Measurements from ENCODE around the gene FRMD4A.
A peak's percentile ranks its signal among the peaks of the same experiment; 100 is the strongest.

The FRMD4A gene

GRCh38 chr10:13712837-13713581 is 617.7 kb downstream of the FRMD4A start:
- DNase-seq (ENCODE audit: insufficient read length) (peak; percentile 52), FAIRE-seq (peak; percentile 89)
- TF ChIP-seq TAF1 (IDR thresholded peaks at IDR 0.05; ENCODE audit: borderline replicate concordance, low read depth, low read length) (0 out of 2 replicates have a peak, but pooled peaks have one; percentile 57), POLR2AphosphoS5 (IDR thresholded peaks at IDR 0.05; ENCODE audit: low read depth, low read length) (peak; percentile 72), POLR2A (IDR thresholded peaks at IDR 0.05; ENCODE audit: low read depth, low read length) (peak; percentile 77)

DNA sequence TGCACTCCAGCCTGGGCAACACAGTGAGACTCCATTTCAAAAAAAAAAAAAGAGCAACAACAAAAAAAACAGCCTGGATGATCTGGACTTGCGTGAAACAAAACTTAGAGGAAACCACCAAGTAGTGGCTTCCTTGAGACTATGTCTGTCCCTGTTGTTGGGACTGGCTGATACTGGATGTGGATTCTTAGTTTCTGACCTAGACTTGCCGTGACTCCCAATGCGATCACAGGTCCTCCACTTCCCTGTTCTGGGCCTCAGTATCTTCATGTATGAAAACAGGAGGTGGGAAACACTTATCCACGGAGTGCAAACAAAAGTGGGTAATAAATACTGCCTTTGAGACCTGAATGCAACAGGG is 618.3 kb downstream of the FRMD4A start:
- FAIRE-seq = peak; percentile 42
- TF ChIP-seq POLR2A (IDR thresholded peaks at IDR 0.05; ENCODE audit: low read depth, low read length) (no peak), POLR2AphosphoS5 (IDR thresholded peaks at IDR 0.05; ENCODE audit: low read depth, low read length) (no peak), TAF1 (IDR thresholded peaks at IDR 0.05; ENCODE audit: borderline replicate concordance, low read depth, low read length) (no peak)
- DNase-seq (ENCODE audit: insufficient read length) = no peak

DNA sequence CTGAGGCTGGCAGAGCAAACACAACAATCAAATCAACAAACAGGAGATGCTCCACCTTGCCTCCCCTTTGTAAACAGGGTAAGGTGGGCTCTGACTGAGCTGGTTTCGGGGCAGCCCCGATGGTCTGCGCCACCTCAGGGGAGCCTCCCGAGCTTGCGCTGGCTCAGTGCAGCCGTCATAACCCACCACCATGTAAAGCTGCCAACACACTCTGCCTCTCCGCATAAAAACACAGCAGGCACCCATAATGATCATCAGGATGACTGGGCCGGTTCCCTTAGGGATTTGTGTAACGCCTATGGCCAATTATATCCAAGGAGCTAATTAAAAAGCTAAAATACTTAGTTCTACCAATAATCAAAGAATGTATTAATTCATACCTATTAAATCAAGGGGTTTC is 619.4 kb downstream of the FRMD4A start:
- DNase-seq (ENCODE audit: insufficient read length) = no peak
- FAIRE-seq = no peak
- no peak for TF ChIP-seq POLR2AphosphoS5 (IDR thresholded peaks at IDR 0.05; ENCODE audit: low read depth, low read length)
- no peak for TF ChIP-seq TAF1 (IDR thresholded peaks at IDR 0.05; ENCODE audit: borderline replicate concordance, low read depth, low read length)
- TF ChIP-seq POLR2A (IDR thresholded peaks at IDR 0.05; ENCODE audit: low read depth, low read length) = no peak

DNA sequence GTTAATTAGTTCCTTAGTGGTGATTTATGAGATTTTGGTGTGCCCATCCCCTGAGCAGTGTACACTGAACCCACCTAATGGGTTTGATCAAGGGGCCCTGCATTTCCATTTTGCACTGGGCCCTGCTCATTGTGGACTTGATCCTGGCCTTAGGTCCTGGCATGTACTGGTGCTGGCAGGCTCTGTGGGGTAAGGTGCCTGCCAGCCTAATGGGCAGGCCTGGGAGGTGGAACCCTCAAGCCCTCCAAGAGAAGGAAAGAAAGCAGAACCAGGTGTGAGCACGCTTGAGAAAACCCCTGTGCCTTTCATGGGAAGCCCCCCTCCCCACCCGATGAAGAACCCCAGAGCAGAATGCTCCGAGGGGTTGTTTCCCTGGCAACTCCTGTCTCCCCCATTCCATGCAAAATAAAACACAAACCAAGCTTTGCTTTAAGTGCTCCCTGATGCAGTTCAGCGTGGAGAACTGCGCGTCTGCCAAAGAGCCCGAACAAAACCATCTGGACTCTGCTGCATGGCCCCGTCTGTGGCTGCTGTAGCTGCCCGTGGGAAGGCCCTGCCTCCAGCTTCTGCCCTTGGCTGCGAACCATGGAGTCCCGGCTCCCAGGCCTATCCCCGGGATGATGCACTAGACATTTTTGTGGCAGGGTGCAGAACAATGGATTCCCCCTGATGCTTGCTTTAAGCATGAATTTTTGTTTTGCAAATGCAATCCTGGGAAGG is 620.6 kb downstream of the FRMD4A start:
- no peak for DNase-seq (ENCODE audit: insufficient read length)
- FAIRE-seq = no peak

DNA sequence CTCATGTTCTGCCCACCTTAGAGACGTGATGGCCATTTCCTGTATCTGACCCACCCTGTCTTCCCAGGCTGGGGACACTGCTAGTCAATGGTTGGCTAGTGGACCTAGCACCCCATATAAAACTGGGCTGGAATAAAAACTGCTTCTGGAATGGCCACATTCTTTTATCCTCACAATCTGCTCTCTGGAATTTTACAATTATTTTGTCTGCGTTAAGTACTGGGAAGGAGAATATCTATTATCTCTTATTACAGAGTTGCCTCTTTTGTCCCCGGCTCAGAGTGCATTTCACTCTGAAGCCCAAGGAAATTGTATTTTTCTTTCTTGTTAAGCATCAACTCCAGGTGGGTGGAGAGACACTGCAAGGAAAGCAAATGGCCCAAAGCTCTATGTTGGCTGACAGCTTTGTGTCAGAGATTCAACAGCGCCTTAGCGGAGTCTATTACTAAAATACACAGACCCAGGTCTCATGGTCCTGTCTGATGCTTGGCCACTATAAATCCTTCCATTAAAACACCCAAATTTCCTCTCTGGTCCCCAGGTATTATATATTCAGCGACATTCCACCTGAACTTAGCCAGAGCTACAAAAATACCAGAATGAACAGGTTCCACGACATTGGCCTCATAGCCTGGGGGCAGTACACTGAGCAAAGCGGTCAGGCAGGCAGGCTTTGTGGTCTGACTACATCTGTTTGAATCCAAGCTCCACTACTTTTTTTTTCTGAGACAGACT is 622.3 kb downstream of the FRMD4A start:
- no peak for DNase-seq (ENCODE audit: insufficient read length)
- TF ChIP-seq POLR2A (IDR thresholded peaks at IDR 0.05; ENCODE audit: low read depth, low read length) (no peak), POLR2AphosphoS5 (IDR thresholded peaks at IDR 0.05; ENCODE audit: low read depth, low read length) (no peak), TAF1 (IDR thresholded peaks at IDR 0.05; ENCODE audit: borderline replicate concordance, low read depth, low read length) (no peak)
- FAIRE-seq = no peak

More for the DNA sequence above, 620.6 kb downstream of the FRMD4A start:
- TF ChIP-seq POLR2A (IDR thresholded peaks at IDR 0.05; ENCODE audit: low read depth, low read length) (no peak), TAF1 (IDR thresholded peaks at IDR 0.05; ENCODE audit: borderline replicate concordance, low read depth, low read length) (no peak), POLR2AphosphoS5 (IDR thresholded peaks at IDR 0.05; ENCODE audit: low read depth, low read length) (no peak)

DNA sequence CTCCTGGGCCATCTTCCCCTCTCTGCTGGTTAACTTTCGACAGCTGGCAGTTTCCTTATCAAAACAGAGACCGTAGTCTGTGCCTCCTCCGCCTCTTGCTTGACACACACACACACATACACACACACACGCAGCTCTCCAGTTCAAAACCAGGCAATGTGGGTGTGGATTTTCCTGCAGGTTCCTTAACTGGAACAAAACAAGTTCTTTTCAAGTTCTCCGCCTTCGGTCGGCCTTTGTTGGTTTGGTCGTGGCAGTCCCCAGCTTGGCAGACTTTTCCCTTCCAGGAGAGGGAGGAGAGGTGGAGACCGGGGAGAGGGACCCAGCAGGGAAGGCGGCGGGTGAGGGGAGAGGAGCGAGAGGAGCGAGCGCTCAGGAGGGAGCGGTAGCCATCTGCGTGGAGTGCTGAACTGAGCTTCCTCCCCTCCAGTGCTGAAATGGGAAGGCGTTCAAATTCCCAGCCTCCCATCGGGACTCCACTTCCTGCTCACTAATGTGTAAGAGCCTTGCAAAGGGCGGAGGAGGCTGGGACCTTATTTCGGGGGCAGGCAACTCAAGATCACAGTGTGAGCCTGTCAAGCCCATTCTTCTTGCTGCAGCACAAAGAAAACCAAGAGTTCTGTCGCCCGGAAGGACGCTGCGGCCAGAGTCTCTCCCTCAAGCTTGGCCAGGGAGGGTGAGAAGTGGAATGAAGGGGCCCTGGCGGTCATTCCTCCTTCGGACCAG is 623.4 kb downstream of the FRMD4A start:
- no peak for TF ChIP-seq TAF1 (IDR thresholded peaks at IDR 0.05; ENCODE audit: borderline replicate concordance, low read depth, low read length)
- TF ChIP-seq POLR2AphosphoS5 (IDR thresholded peaks at IDR 0.05; ENCODE audit: low read depth, low read length) = no peak
- TF ChIP-seq POLR2A (IDR thresholded peaks at IDR 0.05; ENCODE audit: low read depth, low read length) = no peak
- DNase-seq (ENCODE audit: insufficient read length) (peak; percentile 32), FAIRE-seq (no peak)

GRCh38 chr10:13706604-13707003 is 624.1 kb downstream of the FRMD4A start:
- DNase-seq (ENCODE audit: insufficient read length) = no peak
- peak; percentile 48 for FAIRE-seq
- TF ChIP-seq POLR2A (IDR thresholded peaks at IDR 0.05; ENCODE audit: low read depth, low read length) (no peak), POLR2AphosphoS5 (IDR thresholded peaks at IDR 0.05; ENCODE audit: low read depth, low read length) (no peak), TAF1 (IDR thresholded peaks at IDR 0.05; ENCODE audit: borderline replicate concordance, low read depth, low read length) (no peak)

DNA sequence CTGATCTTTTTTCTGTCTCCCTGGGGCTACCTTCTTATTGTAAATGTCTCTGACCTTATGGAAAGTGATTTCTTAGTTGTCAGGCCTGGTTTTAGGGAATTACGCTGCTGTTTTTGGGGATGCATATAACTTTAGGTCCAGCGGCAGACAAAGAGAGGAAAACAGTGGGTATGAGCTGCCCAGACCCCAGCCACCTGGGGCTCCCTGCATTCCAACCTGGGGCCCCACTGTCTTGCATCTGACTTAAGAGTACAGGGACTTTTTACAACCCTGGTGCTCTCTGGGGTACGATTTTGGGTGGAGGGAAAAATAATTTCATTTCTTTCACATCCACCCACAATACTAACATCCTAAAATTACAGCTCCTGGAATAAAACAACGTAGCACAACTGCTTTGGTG is 624.5 kb downstream of the FRMD4A start:
- FAIRE-seq (no peak), DNase-seq (ENCODE audit: insufficient read length) (no peak)
- TF ChIP-seq TAF1 (IDR thresholded peaks at IDR 0.05; ENCODE audit: borderline replicate concordance, low read depth, low read length) (no peak), POLR2AphosphoS5 (IDR thresholded peaks at IDR 0.05; ENCODE audit: low read depth, low read length) (no peak), POLR2A (IDR thresholded peaks at IDR 0.05; ENCODE audit: low read depth, low read length) (no peak)

DNA sequence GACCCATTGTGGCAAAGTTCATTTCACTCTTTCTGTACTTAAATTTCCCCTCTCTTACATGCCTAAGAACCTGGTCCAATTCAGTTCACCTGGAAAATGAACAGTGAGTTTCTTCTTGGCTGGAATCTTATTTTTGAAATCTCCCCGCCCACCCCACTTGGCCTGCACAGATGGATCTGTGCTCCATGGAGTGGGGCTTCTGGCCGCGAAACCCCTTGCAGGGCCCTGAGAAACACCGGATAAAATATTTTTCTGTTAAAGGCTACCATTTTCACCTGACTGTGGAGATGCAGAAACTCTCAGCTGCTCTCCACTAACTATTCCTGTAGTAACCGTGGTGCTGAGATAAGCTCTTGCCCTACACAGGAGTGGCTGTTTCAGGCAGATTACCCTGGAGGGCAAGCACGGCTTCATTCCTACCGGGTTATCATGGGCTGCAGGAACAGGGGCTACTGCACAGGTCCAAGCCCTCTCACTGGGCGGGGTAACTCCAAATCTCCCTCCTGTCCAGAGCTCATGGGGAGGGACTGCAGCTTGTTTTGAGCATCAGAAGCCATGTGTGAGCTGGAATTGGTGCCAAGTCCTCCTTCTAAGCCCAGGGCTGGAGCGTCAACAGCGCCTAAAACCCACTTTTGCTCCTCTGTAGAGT is 625.1 kb downstream of the FRMD4A start:
- no peak for FAIRE-seq
- TF ChIP-seq POLR2A (IDR thresholded peaks at IDR 0.05; ENCODE audit: low read depth, low read length) (no peak), TAF1 (IDR thresholded peaks at IDR 0.05; ENCODE audit: borderline replicate concordance, low read depth, low read length) (no peak), POLR2AphosphoS5 (IDR thresholded peaks at IDR 0.05; ENCODE audit: low read depth, low read length) (no peak)
- no peak for DNase-seq (ENCODE audit: insufficient read length)

DNA sequence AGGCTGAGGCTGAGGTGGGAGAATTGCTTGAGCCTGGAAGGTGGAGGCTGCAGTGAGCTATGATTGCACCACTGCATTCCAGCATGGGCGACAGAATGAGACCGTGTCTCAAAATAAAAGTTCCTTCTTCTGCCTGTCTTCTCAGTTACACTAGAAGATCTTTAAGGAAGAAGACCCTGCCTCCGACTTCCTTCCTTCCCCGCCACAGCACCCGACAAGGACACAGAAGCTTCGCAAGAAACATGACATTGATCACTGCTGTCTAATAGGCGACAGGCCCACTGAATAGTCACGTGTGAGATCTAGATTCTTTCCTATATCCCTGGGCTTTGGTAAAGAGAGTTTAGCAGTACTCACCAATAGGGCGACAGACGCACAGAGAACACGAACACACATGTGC is 625.8 kb downstream of the FRMD4A start:
- no peak for DNase-seq (ENCODE audit: insufficient read length)
- FAIRE-seq = no peak
- TF ChIP-seq POLR2A (IDR thresholded peaks at IDR 0.05; ENCODE audit: low read depth, low read length) (no peak), TAF1 (IDR thresholded peaks at IDR 0.05; ENCODE audit: borderline replicate concordance, low read depth, low read length) (no peak)

Data from GM12892 (cell line).